ENCODE measurements around the gene MAP2K7. TPM values are rescaled to one million over a fixed set of nuclear protein-coding genes. Genes with fewer than 3 reads are reported as not detected.

Gene MAP2K7
- total RNA-seq, 1 donor from 2014 or later, result 9.4 TPM

- H3K27ac ChIP-seq (ENCODE audit: low read depth, low read length), result no peak overlapping the region
- no peaks in the 10 kb centered on the region for H3K36me3 ChIP-seq (ENCODE audit: control insufficient read depth in 3 of 3, insufficient read depth in 3 of 3, low read length in 3 of 3)
- H3K4me1 ChIP-seq (ENCODE audit: control insufficient read depth in 3 of 3, insufficient read depth in 3 of 3, low read length in 3 of 3), result peaks cover 15 to 20% (median 15%) of the 10 kb centered on the region in 3 donors
- H3K27me3 ChIP-seq (ENCODE audit: control insufficient read depth in 3 of 3, insufficient read depth in 3 of 3, low read length in 3 of 3), result peaks cover 20 to 43% (median 42%) of the 10 kb centered on the region in 3 donors
- no peak overlapping the region for H3K9ac ChIP-seq (ENCODE audit: low read depth in 1 of 3, low read length in 3 of 3)
- no peak overlapping the region for H3K4me3 ChIP-seq (ENCODE audit: low read length in 3 of 3)
- no peaks in the 10 kb centered on the region for H3K9me3 ChIP-seq (ENCODE audit: control insufficient read depth in 3 of 3, low read length in 3 of 3)
These were observed 36.4 kb upstream of the MAP2K7 start for GRCh38 chr19:7867092-7867844.

DNA sequence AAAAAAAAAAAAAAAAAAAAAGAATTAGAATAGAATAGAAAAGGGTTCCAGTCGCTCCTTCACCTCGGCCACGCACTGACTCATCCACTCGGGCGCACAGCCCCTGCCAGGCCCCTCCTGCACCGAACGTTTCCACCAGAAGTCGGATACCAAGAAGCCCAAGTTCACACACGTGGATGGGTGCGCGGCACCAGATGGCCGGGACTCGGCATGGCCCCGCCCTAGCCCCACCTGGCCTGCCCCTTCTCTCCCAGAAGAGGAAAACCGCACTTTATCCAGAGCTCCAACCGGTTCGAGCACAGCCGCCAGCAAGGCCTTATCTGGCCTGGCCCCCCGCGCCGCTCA is 35.4 kb upstream of the MAP2K7 start:
- no peak overlapping the region for H3K27ac ChIP-seq (ENCODE audit: low read depth, low read length)
- peaks cover 15 to 20% (median 15%) of the 10 kb centered on the region in 3 donors for H3K4me1 ChIP-seq (ENCODE audit: control insufficient read depth in 3 of 3, insufficient read depth in 3 of 3, low read length in 3 of 3)
- no peaks in the 10 kb centered on the region for H3K9me3 ChIP-seq (ENCODE audit: control insufficient read depth in 3 of 3, low read length in 3 of 3)
- peaks cover 30 to 53% (median 52%) of the 10 kb centered on the region in 3 donors for H3K27me3 ChIP-seq (ENCODE audit: control insufficient read depth in 3 of 3, insufficient read depth in 3 of 3, low read length in 3 of 3)
- no peak overlapping the region for H3K9ac ChIP-seq (ENCODE audit: low read depth in 1 of 3, low read length in 3 of 3)
- H3K36me3 ChIP-seq (ENCODE audit: control insufficient read depth in 3 of 3, insufficient read depth in 3 of 3, low read length in 3 of 3), result no peaks in the 10 kb centered on the region
- peak overlapping the region in 1 of 3 donors; percentile 57 for H3K4me3 ChIP-seq (ENCODE audit: low read length in 3 of 3)

- Histone ChIP-seq H3K36me3 (ENCODE audit: control insufficient read depth in 3 of 3, insufficient read depth in 3 of 3, low read length in 3 of 3) (no peaks in the 10 kb centered on the region), H3K27ac (ENCODE audit: low read depth, low read length) (no peak overlapping the region), H3K4me3 (ENCODE audit: low read length in 3 of 3) (peak overlapping the region; percentile 51 to 57 (median 56)), H3K27me3 (ENCODE audit: control insufficient read depth in 3 of 3, insufficient read depth in 3 of 3, low read length in 3 of 3) (peaks cover 35 to 56% (median 53%) of the 10 kb centered on the region in 3 donors), H3K4me1 (ENCODE audit: control insufficient read depth in 3 of 3, insufficient read depth in 3 of 3, low read length in 3 of 3) (peaks cover 15 to 20% (median 15%) of the 10 kb centered on the region in 3 donors), H3K9ac (ENCODE audit: low read depth in 1 of 3, low read length in 3 of 3) (peak overlapping the region in 2 of 3 donors; percentile 45 to 51), H3K9me3 (ENCODE audit: control insufficient read depth in 3 of 3, low read length in 3 of 3) (no peaks in the 10 kb centered on the region)
These were observed 34.8 kb upstream of the MAP2K7 start for GRCh38 chr19:7868671-7869452.

DNA sequence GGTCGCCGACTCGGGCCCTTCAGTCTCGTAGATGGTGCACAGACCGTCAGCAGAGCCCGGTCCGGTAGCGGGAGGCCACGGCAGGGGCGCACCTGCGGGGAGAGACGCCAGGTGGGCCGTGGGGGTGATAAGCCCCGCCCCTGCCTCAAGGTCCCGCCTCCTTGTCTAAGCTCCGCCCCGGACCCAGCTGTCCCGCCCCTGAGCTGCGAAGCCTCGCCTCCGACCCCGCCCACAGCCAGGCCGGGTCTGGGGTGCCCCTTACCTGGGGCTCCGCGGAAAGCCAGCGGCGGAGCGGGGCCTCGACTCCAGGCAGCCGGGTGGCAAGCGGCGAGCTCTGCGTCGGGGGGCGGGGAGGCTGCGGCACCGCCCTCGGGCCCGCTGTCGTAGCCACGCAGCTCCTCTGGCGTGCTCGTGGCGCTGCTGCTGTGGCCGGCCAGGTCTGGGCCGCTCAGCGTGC is 34.2 kb upstream of the MAP2K7 start:
- Histone ChIP-seq H3K27ac (ENCODE audit: low read depth, low read length) (no peak overlapping the region), H3K4me3 (ENCODE audit: low read length in 3 of 3) (peak overlapping the region in 2 of 3 donors; percentile 45 to 57), H3K27me3 (ENCODE audit: control insufficient read depth in 3 of 3, insufficient read depth in 3 of 3, low read length in 3 of 3) (peaks cover 40 to 55% (median 53%) of the 10 kb centered on the region in 3 donors), H3K36me3 (ENCODE audit: control insufficient read depth in 3 of 3, insufficient read depth in 3 of 3, low read length in 3 of 3) (no peaks in the 10 kb centered on the region), H3K9me3 (ENCODE audit: control insufficient read depth in 3 of 3, low read length in 3 of 3) (no peaks in the 10 kb centered on the region), H3K9ac (ENCODE audit: low read depth in 1 of 3, low read length in 3 of 3) (peak overlapping the region in 1 of 3 donors; percentile 45), H3K4me1 (ENCODE audit: control insufficient read depth in 3 of 3, insufficient read depth in 3 of 3, low read length in 3 of 3) (peaks cover 15 to 22% (median 17%) of the 10 kb centered on the region in 3 donors)

DNA sequence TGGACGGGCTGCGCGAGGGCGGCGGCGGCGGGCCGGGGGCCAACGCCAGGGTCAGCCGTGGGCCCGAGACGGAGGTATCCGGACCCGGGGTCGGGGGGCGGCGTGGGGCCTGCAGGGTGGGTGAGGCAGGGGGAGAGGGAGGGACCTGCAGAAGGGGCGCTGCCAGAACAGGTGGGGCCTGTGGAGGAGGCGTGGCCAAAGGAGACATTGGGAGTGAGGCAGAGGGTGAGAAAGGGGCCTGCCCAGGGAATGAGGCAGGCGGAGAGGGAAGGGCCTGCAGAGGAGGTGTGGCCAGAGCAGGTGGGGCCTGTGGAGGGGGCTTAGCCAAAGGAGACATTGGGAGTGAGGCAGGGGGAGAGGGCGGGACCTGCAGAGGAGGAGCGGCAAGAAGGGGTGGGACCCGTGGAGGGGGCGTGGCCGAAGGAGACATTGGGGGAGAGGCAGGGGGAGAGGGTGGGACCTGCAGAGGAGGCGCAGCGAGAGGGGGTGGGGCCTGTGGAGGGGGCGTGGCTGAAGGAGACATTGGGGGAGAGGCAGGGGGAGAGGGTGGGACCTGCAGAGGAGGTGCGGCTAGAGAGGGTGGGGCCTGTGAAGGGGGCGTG is 33.7 kb upstream of the MAP2K7 start:
- H3K9me3 ChIP-seq (ENCODE audit: control insufficient read depth in 3 of 3, low read length in 3 of 3), result no peaks in the 10 kb centered on the region
- peaks cover 41 to 56% (median 54%) of the 10 kb centered on the region in 3 donors for H3K27me3 ChIP-seq (ENCODE audit: control insufficient read depth in 3 of 3, insufficient read depth in 3 of 3, low read length in 3 of 3)
- no peak overlapping the region for H3K27ac ChIP-seq (ENCODE audit: low read depth, low read length)
- peak overlapping the region in 2 of 3 donors; percentile 45 to 57 for H3K4me3 ChIP-seq (ENCODE audit: low read length in 3 of 3)
- H3K4me1 ChIP-seq (ENCODE audit: control insufficient read depth in 3 of 3, insufficient read depth in 3 of 3, low read length in 3 of 3), result peaks cover 15 to 25% (median 18%) of the 10 kb centered on the region in 3 donors
- H3K9ac ChIP-seq (ENCODE audit: low read depth in 1 of 3, low read length in 3 of 3), result no peak overlapping the region
- H3K36me3 ChIP-seq (ENCODE audit: control insufficient read depth in 3 of 3, insufficient read depth in 3 of 3, low read length in 3 of 3), result no peaks in the 10 kb centered on the region

DNA sequence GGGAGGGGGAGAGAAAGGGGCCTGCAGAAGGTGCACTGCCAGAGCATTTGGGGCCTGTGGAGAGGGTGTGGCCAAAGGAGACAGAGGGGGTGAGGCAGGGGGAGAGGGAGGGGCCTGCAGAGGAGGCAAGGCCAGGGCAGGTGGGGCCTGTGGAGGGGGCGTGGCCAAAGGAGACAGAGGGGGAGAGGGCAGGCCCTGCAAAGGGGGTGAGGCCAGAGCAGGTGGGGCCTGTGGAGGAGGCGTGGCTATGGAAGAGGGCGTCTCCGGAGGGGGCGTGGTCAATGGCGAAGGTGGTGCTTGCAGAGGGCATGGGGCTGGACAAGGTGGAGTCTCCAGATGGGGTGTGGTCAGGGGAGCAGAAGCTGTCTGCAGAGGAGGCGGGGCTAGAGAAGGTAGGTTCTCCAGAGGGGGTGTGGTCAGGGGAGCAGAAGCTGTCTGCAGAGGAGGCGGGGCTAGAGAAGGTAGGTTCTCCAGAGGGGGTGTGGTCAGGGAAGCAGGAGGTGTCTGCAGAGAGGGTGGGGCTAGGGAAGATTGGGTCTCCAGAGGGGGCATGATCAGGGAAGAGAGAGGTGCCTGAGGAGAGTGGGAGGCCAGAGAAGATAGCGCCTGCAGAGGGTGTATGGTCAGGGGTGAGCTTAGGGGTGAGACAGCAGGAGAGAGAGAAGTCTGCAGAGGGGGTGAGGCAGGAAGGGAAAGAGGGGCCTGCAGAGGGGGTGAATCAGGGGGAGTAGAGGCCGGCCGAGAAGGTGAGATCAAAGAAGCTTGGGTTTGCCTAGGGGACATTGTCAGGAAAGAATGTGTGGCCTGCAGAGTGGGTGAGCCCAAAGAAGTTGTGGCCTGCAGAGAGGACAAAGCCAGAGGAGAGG is 32.9 kb upstream of the MAP2K7 start:
- no peak overlapping the region for H3K9ac ChIP-seq (ENCODE audit: low read depth in 1 of 3, low read length in 3 of 3)
- H3K27ac ChIP-seq (ENCODE audit: low read depth, low read length), result no peak overlapping the region
- peaks cover 15 to 25% (median 18%) of the 10 kb centered on the region in 3 donors for H3K4me1 ChIP-seq (ENCODE audit: control insufficient read depth in 3 of 3, insufficient read depth in 3 of 3, low read length in 3 of 3)
- H3K36me3 ChIP-seq (ENCODE audit: control insufficient read depth in 3 of 3, insufficient read depth in 3 of 3, low read length in 3 of 3), result no peaks in the 10 kb centered on the region
- no peak overlapping the region for H3K4me3 ChIP-seq (ENCODE audit: low read length in 3 of 3)
- H3K27me3 ChIP-seq (ENCODE audit: control insufficient read depth in 3 of 3, insufficient read depth in 3 of 3, low read length in 3 of 3), result peaks cover 40 to 49% (median 47%) of the 10 kb centered on the region in 3 donors
- H3K9me3 ChIP-seq (ENCODE audit: control insufficient read depth in 3 of 3, low read length in 3 of 3), result no peaks in the 10 kb centered on the region

- H3K9me3 ChIP-seq (ENCODE audit: control insufficient read depth in 3 of 3, low read length in 3 of 3), result no peaks in the 10 kb centered on the region
- no peak overlapping the region for H3K27ac ChIP-seq (ENCODE audit: low read depth, low read length)
- peaks cover 43 to 49% (median 45%) of the 10 kb centered on the region in 3 donors for H3K27me3 ChIP-seq (ENCODE audit: control insufficient read depth in 3 of 3, insufficient read depth in 3 of 3, low read length in 3 of 3)
- H3K36me3 ChIP-seq (ENCODE audit: control insufficient read depth in 3 of 3, insufficient read depth in 3 of 3, low read length in 3 of 3), result no peaks in the 10 kb centered on the region
- H3K4me1 ChIP-seq (ENCODE audit: control insufficient read depth in 3 of 3, insufficient read depth in 3 of 3, low read length in 3 of 3), result peaks cover 15 to 25% (median 18%) of the 10 kb centered on the region in 3 donors
- peak overlapping the region in 1 of 3 donors; percentile 25 for H3K9ac ChIP-seq (ENCODE audit: low read depth in 1 of 3, low read length in 3 of 3)
- H3K4me3 ChIP-seq (ENCODE audit: low read length in 3 of 3), result peak overlapping the region; percentile 22 to 57 (median 54)
These were observed 32.0 kb upstream of the MAP2K7 start for GRCh38 chr19:7871437-7872305.

- Histone ChIP-seq H3K9me3 (ENCODE audit: control insufficient read depth in 3 of 3, low read length in 3 of 3) (no peaks in the 10 kb centered on the region), H3K4me3 (ENCODE audit: low read length in 3 of 3) (peak overlapping the region in 1 of 3 donors; percentile 57), H3K27ac (ENCODE audit: low read depth, low read length) (no peak overlapping the region), H3K27me3 (ENCODE audit: control insufficient read depth in 3 of 3, insufficient read depth in 3 of 3, low read length in 3 of 3) (peaks cover 35 to 44% (median 38%) of the 10 kb centered on the region in 3 donors), H3K4me1 (ENCODE audit: control insufficient read depth in 3 of 3, insufficient read depth in 3 of 3, low read length in 3 of 3) (peaks cover 15 to 25% (median 18%) of the 10 kb centered on the region in 3 donors), H3K36me3 (ENCODE audit: control insufficient read depth in 3 of 3, insufficient read depth in 3 of 3, low read length in 3 of 3) (no peaks in the 10 kb centered on the region), H3K9ac (ENCODE audit: low read depth in 1 of 3, low read length in 3 of 3) (no peak overlapping the region)
These were observed 31.1 kb upstream of the MAP2K7 start for GRCh38 chr19:7872306-7873204.

All from skeletal muscle tissue (tissue), 4 donors.